Prostate gland (tissue), 2 donors: ENCODE measurements around the gene ANKRD13A.

Experiments used
- POLR2A ChIP-seq: fragments of 450-650 bp; IDR thresholded peaks from one replicate; pipeline ENCODE4 v1.6.1; 2016; ENCODE audit warnings: antibody characterized with exemption, mild to moderate bottlenecking
- POLR2AphosphoS5 ChIP-seq: sonication (generic); formaldehyde crosslinking; IDR thresholded peaks from one replicate; pipeline ENCODE4 v1.6.1; 2017; ENCODE audit warnings: antibody characterized with exemption
- TF ChIP-seq, protein P1 (sequence below), 4 experiments: fragments of 200-600 bp in 2 of 4; fragments of 450-650 bp in 2 of 4; sonication (generic) in 2 of 4; IDR thresholded peaks; 1 replicate in 3 of 4; 2 replicates in 1 of 4; pipeline ENCODE4 v1.5.1; 2016 to 2019; ENCODE audit warnings: antibody characterized with exemption in 4 of 4, mild to moderate bottlenecking in 2 of 4, moderate library complexity in 2 of 4

DNA sequence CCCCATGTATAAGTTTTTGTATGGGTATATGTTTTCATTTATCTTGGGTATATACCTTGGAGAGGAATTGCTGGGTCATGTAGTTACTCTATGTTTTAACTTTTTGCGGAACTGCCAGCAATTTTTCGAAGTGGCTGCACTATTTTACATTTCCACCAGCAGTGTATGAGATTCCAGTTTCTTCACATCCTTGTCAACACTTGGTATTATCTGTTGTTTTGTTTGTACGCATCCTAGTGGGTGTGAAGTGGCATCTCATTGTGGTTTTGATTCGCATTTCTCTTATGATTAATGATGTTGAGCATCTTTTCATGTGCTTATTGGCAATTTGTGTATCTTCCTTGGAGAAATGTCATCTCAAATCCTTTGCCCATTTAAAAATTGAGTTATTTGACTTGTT lies 6.9 kb downstream of the ANKRD13A start:
- TF ChIP-seq POLR2A = no peak
- TF ChIP-seq, protein P1, sequence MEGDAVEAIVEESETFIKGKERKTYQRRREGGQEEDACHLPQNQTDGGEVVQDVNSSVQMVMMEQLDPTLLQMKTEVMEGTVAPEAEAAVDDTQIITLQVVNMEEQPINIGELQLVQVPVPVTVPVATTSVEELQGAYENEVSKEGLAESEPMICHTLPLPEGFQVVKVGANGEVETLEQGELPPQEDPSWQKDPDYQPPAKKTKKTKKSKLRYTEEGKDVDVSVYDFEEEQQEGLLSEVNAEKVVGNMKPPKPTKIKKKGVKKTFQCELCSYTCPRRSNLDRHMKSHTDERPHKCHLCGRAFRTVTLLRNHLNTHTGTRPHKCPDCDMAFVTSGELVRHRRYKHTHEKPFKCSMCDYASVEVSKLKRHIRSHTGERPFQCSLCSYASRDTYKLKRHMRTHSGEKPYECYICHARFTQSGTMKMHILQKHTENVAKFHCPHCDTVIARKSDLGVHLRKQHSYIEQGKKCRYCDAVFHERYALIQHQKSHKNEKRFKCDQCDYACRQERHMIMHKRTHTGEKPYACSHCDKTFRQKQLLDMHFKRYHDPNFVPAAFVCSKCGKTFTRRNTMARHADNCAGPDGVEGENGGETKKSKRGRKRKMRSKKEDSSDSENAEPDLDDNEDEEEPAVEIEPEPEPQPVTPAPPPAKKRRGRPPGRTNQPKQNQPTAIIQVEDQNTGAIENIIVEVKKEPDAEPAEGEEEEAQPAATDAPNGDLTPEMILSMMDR (IDR thresholded peaks at IDR 0.05) = no peak
- no peak for TF ChIP-seq POLR2AphosphoS5
